AG04449 (cell line): ENCODE results near the gene TTLL11.

Source experiments
- CTCF ChIA-PET: fragments of 350-600 bp; formaldehyde crosslinking; extraction: SDS; loops from one replicate; lab custom pipeline; 2021; ENCODE audit warnings: antibody characterized with exemption; lab: Yijun Ruan, JAX
- POLR2A ChIA-PET: fragments of 400-600, 350-600 bp; formaldehyde crosslinking; extraction: SDS; loops from one replicate; lab custom pipeline; 2020; ENCODE audit warnings: antibody characterized with exemption, inconsistent platforms; lab: Yijun Ruan, JAX
- DNase-seq: peaks from one replicate; pipeline ENCODE4 v3.0.0-alpha.2; 2010; ENCODE audit warnings: low read depth, low spot score
- H3K4me3 ChIP-seq: 2 replicates; pipeline ENCODE4 v1.5.1; 2011; ENCODE audit warnings: low read depth, mild to moderate bottlenecking, control low read depth, low read length
- CTCF ChIP-seq: IDR thresholded peaks from one replicate; pipeline ENCODE4 v1.5.1; 2011; ENCODE audit warnings: mild to moderate bottlenecking, moderate library complexity, low read length, control low read depth, inconsistent platforms; ENCODE audit not compliant: insufficient read depth; ENCODE audit errors: missing control alignments

TTLL11 gene

GRCh38 chr9:122092611-122093506 lies at the start of gene TTLL11:
TTLL11 (minus strand) TSS chr9:122093308; CDS start chr9:122093148, 160 bp downstream.
- TF ChIP-seq CTCF = no peak
- ChIA-PET POLR2A (interaction anchor here (1.0 kb wide), 1 partner anchor 9 kb away, joined by 3 read pairs; no protein-coding TSS in a partner anchor), CTCF (interaction anchor here (0.7 to 10.2 kb wide), 10 partner anchors 25 to 547 kb away, joined by 3 to 692 read pairs (median 3); no protein-coding TSS in a partner anchor)
- DNase-seq = peak; percentile 49
- H3K4me3 ChIP-seq = peak within 1 kb of the TSS; percentile 79

DNA sequence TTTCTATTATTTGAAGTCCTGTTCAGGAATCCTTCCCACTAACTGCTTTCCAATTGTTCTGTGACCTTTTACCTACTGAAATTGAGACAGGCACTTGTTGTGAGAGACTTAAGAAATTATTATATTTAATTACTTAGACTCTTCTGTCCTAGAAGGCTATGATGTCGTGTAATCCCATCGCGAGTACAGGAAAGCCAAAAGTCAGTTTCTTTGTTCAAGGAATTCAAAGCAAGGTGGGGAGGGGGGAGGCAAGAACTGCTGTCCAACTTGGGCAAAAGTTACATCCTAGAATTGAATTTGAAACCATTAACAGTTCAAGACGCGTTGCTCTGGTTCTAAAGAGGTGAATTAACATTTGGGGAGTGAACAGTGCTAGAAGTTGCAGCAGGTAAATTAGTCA lies 48.6 kb upstream of the TTLL11 start:
- ChIA-PET CTCF (interaction anchor here (1.4 to 6.3 kb wide), 2 partner anchors 15 to 16 kb away, joined by 7 to 66 read pairs; partner anchors contain the start of genes MORN5 and NDUFA8), POLR2A (no interaction called here)

GRCh38 chr9:122140368-122141193 lies 47.5 kb upstream of the TTLL11 start:
- no peak for DNase-seq
- TF ChIP-seq CTCF = no peak
- H3K4me3 ChIP-seq = no peak overlapping the region
- ChIA-PET CTCF (interaction anchor here (10.2 kb wide), 1 partner anchor 17 kb away, joined by 122 read pairs; no protein-coding TSS in a partner anchor), POLR2A (no interaction called here)

More for the DNA sequence above, 48.6 kb upstream of the TTLL11 start:
- no peak for TF ChIP-seq CTCF
- no peak for DNase-seq
- H3K4me3 ChIP-seq = no peak overlapping the region

DNA sequence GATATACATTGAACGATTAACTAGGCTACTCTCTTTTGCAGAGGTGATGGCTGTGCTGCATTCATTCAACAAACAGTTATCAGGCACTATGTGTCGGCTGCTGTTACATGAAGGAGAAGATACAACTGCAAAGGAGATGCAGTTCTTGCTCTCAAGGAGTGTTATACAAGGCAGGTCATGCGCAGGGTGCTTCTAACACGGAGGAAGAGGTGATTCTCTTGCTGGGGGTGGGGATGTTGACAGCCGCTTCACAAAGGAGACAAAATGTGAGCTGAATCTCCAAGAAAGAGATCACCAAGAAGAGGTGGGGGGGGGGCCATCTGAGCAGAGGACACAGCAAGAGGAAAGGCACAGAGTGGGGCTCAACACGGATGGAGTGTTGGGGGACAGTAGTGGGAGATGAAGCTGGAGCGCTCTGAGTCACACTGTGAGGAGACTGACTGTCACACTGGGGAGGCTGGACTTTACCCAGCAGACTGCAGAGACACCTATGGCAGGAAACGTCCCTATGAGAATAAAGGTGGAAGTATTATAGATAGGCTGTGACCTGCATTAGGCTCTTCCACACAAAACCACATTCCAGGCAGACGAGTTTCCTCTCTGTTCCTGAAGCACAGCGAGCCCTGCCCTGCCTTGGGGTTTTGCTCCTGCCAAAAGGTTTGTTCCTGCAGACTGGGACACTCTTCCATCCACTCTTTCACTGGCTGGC lies 45.6 kb upstream of the TTLL11 start:
- CTCF ChIA-PET = interaction anchor here (1.0 to 10.2 kb wide), 5 partner anchors 12 to 211 kb away, joined by 3 to 122 read pairs (median 3); no protein-coding TSS in a partner anchor
- no peak overlapping the region for H3K4me3 ChIP-seq
- TF ChIP-seq CTCF = no peak
- POLR2A ChIA-PET = no interaction called here
- no peak for DNase-seq

DNA sequence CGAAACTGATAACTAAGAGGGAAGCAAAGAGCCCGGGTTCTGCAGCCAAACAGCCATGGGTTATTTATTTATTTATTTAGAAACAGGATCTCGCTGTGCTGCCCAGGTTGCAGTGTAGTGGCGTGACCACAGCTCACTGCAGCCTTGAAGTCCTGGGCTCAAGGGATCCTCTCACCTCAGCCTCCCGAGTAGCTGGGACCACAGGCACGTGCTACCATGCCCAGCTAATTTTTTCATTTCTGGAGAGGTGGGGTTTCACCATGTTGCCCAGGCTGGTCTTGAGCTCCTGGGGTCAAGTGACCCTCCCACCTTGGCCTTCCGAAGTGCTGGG lies 42.4 kb upstream of the TTLL11 start:
- H3K4me3 ChIP-seq = no peak overlapping the region
- ChIA-PET POLR2A (no interaction called here), CTCF (interaction anchor here (0.6 to 10.2 kb wide), 8 partner anchors 9 to 215 kb away, joined by 3 to 122 read pairs (median 3); no protein-coding TSS in a partner anchor)
- no peak for TF ChIP-seq CTCF
- no peak for DNase-seq
